ENCODE results near the gene PHF24. TPM values are rescaled to one million over a fixed set of nuclear protein-coding genes. Genes with fewer than 3 reads are reported as not detected.

Gene PHF24
- total and polyA plus RNA-seq, 2 of the 13 experiments (the other 11 are each of a cell fraction or from before 2014, with no cell fraction given), result 0.05 TPM; not detected in 1

DNA sequence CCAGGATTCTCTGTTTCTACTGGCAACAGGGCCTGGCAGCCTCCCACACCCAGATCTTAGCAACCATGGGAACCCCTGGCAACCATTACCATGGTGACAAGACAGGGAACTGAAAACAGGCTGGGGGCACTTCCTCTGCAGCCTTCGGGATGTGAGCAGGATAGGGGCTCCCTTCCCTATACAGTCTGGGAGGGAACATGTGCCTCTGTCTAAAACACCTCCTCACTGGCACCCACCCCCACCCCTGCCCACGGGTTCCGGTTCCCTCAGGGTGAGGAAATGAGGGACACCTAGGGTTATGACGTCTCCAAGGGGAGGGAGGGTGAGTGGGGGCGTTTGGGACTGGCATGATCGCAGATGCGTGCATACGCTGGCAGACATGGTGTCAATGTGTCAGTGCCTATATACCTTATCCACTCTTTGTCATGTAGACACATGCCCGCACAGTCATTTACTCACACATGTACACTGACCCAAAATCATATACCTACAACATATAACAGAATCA is 28.5 kb downstream of the PHF24 start:
- Histone ChIP-seq H3K4me1 (ENCODE audit: insufficient read depth, low read length) (peaks cover 5% of the 10 kb centered on the region; the same call in 1 of the 2 replicates), H3K79me2 (ENCODE audit: insufficient read depth, low read length) (no peaks in the 10 kb centered on the region), H3K9ac (ENCODE audit: insufficient read depth, low read depth, low read length) (no peak overlapping the region), H4K20me1 (ENCODE audit: insufficient read depth, low read length) (no peaks in the 10 kb centered on the region), H3K9me3 (ENCODE audit: low read length) (no peaks in the 10 kb centered on the region), H3K27me3 (ENCODE audit: control insufficient read depth in 1 of 2, insufficient read depth in 2 of 2, low read length in 2 of 2) (peaks cover 0 to 8% of the 10 kb centered on the region in 2 experiments; a peak in 4 of 5 replicates), H2AFZ (ENCODE audit: low read length) (no peak overlapping the region), H3K27ac (ENCODE audit: extremely low read length, insufficient read depth, low read length) (no peak overlapping the region), H3K4me2 (ENCODE audit: low read depth, low read length) (no peak overlapping the region), H3K36me3 (replicated peaks in 1 of 2; ENCODE audit: control insufficient read depth in 1 of 2, insufficient read depth in 2 of 2, low read length in 2 of 2) (no peaks in the 10 kb centered on the region), H3K4me3 (replicated peaks in 1 of 3; ENCODE audit: insufficient read depth in 1 of 3, low read depth in 2 of 3, low read length in 3 of 3) (no peak overlapping the region)
- TF ChIP-seq ZNF484 (CRISPR knock-in tag; IDR thresholded peaks at IDR 0.05; ENCODE audit: borderline replicate concordance, low read depth), result no peak
- TF ChIP-seq SOX13 (IDR thresholded peaks at IDR 0.05), result no peak
- TF ChIP-seq SOX13 (CRISPR knock-in tag; conservative IDR thresholded peaks at IDR 0.05 in 1 of 2, IDR thresholded peaks at IDR 0.05 in 1 of 2), result no peak
- no peak for TF ChIP-seq HNRNPL (IDR thresholded peaks at IDR 0.05; ENCODE audit: low read depth, low read length)
- no peak for TF ChIP-seq ZFP36L2 (CRISPR knock-in tag; IDR thresholded peaks at IDR 0.05)
- TF ChIP-seq TBX3 (IDR thresholded peaks at IDR 0.05; ENCODE audit: borderline replicate concordance), result no peak
- TF ChIP-seq MLXIP (CRISPR knock-in tag; IDR thresholded peaks at IDR 0.05; ENCODE audit: borderline replicate concordance), result no peak
- TF ChIP-seq PITX1 (CRISPR knock-in tag; IDR thresholded peaks at IDR 0.05), result no peak
- no peak for ATAC-seq
- no TSS peak for BruUV-seq (replicated peaks)
- DNase-seq (ENCODE audit: low spot score), result no peak
- WGBS (ENCODE audit: low lambda C conversion rate), result 35% methylated on average over 8 of the region's 9 CpGs
- FAIRE-seq, result no peak
- intact Hi-C loops (cut with micrococcal nuclease; ENCODE audit: unreplicated experiment) (no loop called here), in situ Hi-C loops (cut with HindIII; ENCODE audit: extremely low pct_ligation_motif_present, low pct_unique_long_range_greater_than_20kb) (loop anchor here (5.0 kb wide), 1 partner anchor 94 kb away; no protein-coding TSS in a partner anchor)
- ChIA-PET CTCF (ENCODE audit: low intra/inter-chr PET ratio, low total read pairs) (no interaction called here), POLR2A (no interaction called here)
